HepG2 (cell line): ENCODE measurements around the gene ZNF740.

Source experiments
- CREBL2 ChIP-seq: sonication (generic); formaldehyde crosslinking; IDR thresholded peaks from 2 replicates; pipeline ENCODE4 v1.8.1; 2023; ENCODE audit warnings: missing genetic modification reagents, mild to moderate bottlenecking, borderline replicate concordance
- EZH2 ChIP-seq: conservative IDR thresholded peaks from 2 replicates; pipeline ENCODE4 v1.6.1; 2012; ENCODE audit warnings: mild to moderate bottlenecking, low read depth, low read length, moderate library complexity
- NR2F2 ChIP-seq: IDR thresholded peaks from 2 replicates; pipeline ENCODE4 v1.6.1; 2012; ENCODE audit warnings: low read depth, inconsistent platforms, borderline replicate concordance
- POLR2AphosphoS2 ChIP-seq: IDR thresholded peaks from 2 replicates; pipeline ENCODE4 v1.6.1; 2011; ENCODE audit warnings: low read depth, low read length, improper control_type of control experiment
- RFX5 ChIP-seq: IDR thresholded peaks from 2 replicates; pipeline ENCODE4 v1.6.1; 2011; ENCODE audit warnings: low read depth, low read length, improper control_type of control experiment
- RNF2 ChIP-seq: fragments of 450-650 bp; conservative IDR thresholded peaks from 2 replicates; pipeline ENCODE4 v1.6.1; 2016; ENCODE audit warnings: low read depth
- ZBTB20 ChIP-seq: sonication (generic); formaldehyde crosslinking; IDR thresholded peaks from 2 replicates; pipeline ENCODE4 v1.8.1; 2023; ENCODE audit warnings: missing genetic modification reagents, low read depth, mild to moderate bottlenecking, borderline replicate concordance
- ZNF235 ChIP-seq: sonication (generic); formaldehyde crosslinking; IDR thresholded peaks from 2 replicates; pipeline ENCODE4 v1.8.1; 2023; ENCODE audit warnings: mild to moderate bottlenecking, missing genetic modification reagents, borderline replicate concordance
- ZNF274 ChIP-seq: sonication (generic); formaldehyde crosslinking; IDR thresholded peaks from 2 replicates; pipeline ENCODE4 v1.5.1; 2020; ENCODE audit warnings: mild to moderate bottlenecking, missing genetic modification reagents
- ZSCAN9 ChIP-seq: IDR thresholded peaks from 2 replicates; pipeline ENCODE4 v1.6.1; 2016; ENCODE audit warnings: borderline replicate concordance
- TF ChIP-seq, protein P1 (sequence below): IDR thresholded peaks from 2 replicates; pipeline ENCODE4 v1.6.1; 2016; ENCODE audit warnings: mild to moderate bottlenecking
- TF ChIP-seq, protein P2 (sequence below): sonication (generic); formaldehyde crosslinking; IDR thresholded peaks from 2 replicates; pipeline ENCODE4 v1.4.0; 2020; ENCODE audit warnings: low read depth, mild to moderate bottlenecking, missing genetic modification reagents

- TF ChIP-seq NR2F2 (no peak), ZNF274 (no peak), ZBTB20 (CRISPR knock-in tag) (no peak), EZH2 (no peak), ZNF235 (no peak), POLR2AphosphoS2 (no peak), RFX5 (no peak), RNF2 (no peak), ZSCAN9 (CRISPR knock-in tag) (no peak), CREBL2 (CRISPR knock-in tag) (no peak)
- TF ChIP-seq, protein P1, sequence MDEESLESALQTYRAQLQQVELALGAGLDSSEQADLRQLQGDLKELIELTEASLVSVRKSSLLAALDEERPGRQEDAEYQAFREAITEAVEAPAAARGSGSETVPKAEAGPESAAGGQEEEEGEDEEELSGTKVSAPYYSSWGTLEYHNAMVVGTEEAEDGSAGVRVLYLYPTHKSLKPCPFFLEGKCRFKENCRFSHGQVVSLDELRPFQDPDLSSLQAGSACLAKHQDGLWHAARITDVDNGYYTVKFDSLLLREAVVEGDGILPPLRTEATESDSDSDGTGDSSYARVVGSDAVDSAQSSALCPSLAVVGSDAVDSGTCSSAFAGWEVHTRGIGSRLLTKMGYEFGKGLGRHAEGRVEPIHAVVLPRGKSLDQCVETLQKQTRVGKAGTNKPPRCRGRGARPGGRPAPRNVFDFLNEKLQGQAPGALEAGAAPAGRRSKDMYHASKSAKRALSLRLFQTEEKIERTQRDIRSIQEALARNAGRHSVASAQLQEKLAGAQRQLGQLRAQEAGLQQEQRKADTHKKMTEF (CRISPR knock-in tag) = no peak
- TF ChIP-seq, protein P2, sequence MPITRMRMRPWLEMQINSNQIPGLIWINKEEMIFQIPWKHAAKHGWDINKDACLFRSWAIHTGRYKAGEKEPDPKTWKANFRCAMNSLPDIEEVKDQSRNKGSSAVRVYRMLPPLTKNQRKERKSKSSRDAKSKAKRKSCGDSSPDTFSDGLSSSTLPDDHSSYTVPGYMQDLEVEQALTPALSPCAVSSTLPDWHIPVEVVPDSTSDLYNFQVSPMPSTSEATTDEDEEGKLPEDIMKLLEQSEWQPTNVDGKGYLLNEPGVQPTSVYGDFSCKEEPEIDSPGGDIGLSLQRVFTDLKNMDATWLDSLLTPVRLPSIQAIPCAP = no peak
Observed at GRCh38 chr12:53235742-53236442, 55.4 kb downstream of the ZNF740 start.
